Cardiac fibroblast (primary cell): ENCODE results near the gene MEG3.

Experiments used
- DNase-seq, 2 donors: peaks; one replicate each; pipeline versions ENCODE4 v3.0.0 to v3.0.0-alpha.2; 2010; ENCODE audit warnings: low read depth in 2 of 2
- H3K4me3 ChIP-seq, 2 donors: replicated peaks in 1 of 2; 1 replicate in 1 of 2; 2 replicates in 1 of 2; pipeline ENCODE4 v1.5.1; 2011; ENCODE audit warnings: low read depth in 2 of 2, low read length in 2 of 2, mild to moderate bottlenecking in 2 of 2, moderate library complexity in 1 of 2
- TF ChIP-seq, protein P1 (sequence below): IDR thresholded peaks from one replicate; pipeline ENCODE4 v1.5.1; 2011; ENCODE audit warnings: low read depth, mild to moderate bottlenecking, low read length, inconsistent platforms

MEG3 gene

GRCh38 chr14:100784523-100785337 lies 41.2 kb upstream of the MEG3 start:
- no peak for DNase-seq
- no peak overlapping the region for H3K4me3 ChIP-seq
- TF ChIP-seq, protein P1, sequence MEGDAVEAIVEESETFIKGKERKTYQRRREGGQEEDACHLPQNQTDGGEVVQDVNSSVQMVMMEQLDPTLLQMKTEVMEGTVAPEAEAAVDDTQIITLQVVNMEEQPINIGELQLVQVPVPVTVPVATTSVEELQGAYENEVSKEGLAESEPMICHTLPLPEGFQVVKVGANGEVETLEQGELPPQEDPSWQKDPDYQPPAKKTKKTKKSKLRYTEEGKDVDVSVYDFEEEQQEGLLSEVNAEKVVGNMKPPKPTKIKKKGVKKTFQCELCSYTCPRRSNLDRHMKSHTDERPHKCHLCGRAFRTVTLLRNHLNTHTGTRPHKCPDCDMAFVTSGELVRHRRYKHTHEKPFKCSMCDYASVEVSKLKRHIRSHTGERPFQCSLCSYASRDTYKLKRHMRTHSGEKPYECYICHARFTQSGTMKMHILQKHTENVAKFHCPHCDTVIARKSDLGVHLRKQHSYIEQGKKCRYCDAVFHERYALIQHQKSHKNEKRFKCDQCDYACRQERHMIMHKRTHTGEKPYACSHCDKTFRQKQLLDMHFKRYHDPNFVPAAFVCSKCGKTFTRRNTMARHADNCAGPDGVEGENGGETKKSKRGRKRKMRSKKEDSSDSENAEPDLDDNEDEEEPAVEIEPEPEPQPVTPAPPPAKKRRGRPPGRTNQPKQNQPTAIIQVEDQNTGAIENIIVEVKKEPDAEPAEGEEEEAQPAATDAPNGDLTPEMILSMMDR, result no peak

- TF ChIP-seq, protein P1, result no peak
Observed at GRCh38 chr14:100785338-100785615, 40.6 kb upstream of the MEG3 start.

GRCh38 chr14:100785626-100786025 lies 40.3 kb upstream of the MEG3 start:
- no peak for DNase-seq
- TF ChIP-seq, protein P1, result no peak
- no peak overlapping the region for H3K4me3 ChIP-seq

More at GRCh38 chr14:100785338-100785615, 40.6 kb upstream of the MEG3 start:
- DNase-seq, result no peak
- H3K4me3 ChIP-seq, result no peak overlapping the region

GRCh38 chr14:100786131-100786530 lies 39.8 kb upstream of the MEG3 start:
- peak in 1 of 2 donors; percentile 47 for DNase-seq
- TF ChIP-seq, protein P1, result no peak
- H3K4me3 ChIP-seq, result no peak overlapping the region

DNA sequence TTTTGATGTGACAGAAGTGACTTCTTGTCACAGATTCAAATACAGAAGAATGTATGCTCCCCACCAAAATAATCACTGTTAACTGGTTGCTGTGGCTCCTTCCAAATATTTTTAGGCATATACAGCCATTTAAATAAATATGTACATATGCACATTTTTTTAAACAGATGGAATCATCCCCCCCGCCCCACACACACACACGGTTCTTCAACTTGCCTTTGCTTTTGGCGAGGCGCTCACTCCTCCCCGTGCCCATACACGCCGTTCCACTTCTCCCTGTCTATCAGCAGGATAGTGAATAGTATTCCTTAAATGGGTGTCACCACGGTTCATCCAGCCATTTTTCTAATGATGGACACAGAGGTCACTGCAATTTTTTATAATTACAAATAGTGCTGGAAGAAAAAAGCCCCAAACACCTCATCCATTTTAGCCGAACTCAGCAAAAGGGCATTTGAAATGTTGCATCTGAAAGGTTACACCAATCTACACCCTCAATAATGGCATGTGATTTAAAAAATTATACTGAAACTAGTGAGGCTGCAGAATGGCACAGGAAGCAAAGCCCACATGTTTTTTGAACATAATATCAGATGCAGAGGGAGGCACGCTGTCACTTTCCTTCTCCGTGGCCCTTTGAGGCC lies 39.2 kb upstream of the MEG3 start:
- TF ChIP-seq, protein P1, result no peak
- DNase-seq, result no peak
- no peak overlapping the region for H3K4me3 ChIP-seq

DNA sequence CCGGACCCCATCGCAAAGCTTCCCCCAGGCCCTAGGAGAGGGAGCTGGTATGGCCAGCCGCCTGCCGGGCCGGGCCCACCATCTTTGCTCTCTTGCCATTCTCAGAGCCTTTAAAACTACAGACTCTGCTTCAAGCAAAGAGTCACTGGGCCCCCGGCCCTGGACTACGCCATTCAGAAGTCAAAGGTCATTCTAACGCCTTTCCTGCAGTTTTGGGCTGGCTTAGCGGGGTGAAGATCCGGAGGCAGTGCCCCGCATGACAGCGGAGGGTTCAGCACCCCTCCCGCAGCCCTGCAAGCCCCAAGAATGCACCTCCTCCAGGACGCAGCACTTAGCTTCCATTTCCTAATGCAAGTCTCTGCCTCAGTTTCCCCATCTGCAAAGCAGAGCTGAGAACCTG lies 38.3 kb upstream of the MEG3 start:
- TF ChIP-seq, protein P1, result no peak
- DNase-seq, result no peak

More for the DNA sequence above, 38.3 kb upstream of the MEG3 start:
- no peak overlapping the region for H3K4me3 ChIP-seq
